NCI-H446 (cell line): Measurements from ENCODE around the gene ZG16.

Source experiments
- DNase-seq, 2 experiments: peaks; one replicate each; lab custom pipeline; 2025; lab: John Stamatoyannopoulos, UW

The ZG16 gene

DNA sequence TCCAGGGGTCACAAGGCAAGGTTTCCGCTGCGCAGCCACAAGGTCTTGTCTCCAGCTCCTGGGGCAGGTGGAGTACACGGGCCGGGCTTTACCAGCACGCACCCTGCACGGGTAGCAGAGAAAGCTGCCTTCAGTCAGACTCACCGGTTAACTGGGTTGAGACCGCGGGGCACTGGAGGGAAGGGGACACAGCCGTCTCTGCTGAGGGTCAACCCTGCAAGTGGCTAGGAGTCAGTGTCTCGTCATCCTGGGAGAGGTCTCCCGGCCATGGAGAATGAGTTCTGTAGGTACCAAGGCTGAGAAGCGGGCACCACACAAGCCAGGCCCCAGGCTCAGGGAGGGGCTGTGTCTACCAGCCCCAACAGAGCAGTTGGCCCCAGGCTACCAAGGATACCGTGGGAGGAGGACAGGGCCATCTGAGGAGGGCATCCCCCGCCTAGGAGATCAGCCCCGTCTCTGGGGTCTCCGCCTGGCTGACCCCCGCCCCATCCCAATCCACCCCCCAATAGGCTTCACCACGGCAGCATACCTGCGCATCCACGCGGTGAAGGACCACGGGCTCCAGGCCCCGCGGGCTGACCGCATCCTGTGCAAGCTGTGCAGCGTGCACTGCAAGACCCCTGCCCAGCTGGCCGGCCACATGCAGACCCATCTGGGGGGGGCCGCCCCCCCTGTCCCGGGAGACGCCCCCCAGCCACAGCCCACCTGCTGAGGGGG is 31.1 kb downstream of the ZG16 start:
- DNase-seq = no peak

DNA sequence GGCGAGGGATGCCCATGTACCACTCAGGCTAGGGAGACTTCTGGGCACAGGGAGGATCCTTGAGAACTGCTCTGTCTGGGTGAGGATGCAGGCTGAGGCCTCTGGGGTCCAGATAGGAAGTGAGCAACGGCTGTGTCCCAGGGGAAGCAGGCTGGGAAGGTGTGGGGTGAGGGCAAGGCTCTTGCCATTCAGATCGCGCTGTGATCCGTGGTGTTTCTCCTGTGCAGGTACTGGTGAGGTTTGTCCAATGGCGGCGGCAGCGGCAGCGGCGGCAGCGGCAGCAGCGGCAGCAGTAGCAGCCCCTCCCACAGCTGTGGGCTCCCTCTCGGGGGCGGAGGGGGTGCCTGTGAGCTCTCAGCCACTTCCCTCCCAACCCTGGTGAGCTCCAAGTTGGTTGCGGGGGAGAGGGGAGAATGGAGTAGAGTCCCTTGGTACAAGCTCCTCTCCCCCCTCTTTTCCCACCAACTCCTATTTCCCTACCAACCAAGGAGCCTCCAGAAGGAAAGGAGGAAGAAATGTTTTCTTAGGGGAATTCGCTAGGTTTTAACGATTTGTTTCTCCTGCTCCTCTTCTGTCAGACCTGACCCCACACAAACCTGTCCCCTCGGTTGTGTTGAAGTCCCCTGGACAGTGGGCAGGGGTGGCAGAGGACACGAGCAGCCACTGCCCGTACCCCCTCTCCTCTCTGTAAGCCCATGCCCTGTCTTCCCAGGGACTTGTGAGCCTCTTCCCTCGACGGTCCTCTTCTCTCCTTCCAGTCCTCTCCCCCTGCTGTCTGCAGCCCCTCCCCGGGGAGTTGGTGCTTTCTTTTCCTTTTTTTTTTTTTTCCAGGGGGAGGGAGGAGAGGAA is 32.0 kb downstream of the ZG16 start:
- no peak for DNase-seq

DNA sequence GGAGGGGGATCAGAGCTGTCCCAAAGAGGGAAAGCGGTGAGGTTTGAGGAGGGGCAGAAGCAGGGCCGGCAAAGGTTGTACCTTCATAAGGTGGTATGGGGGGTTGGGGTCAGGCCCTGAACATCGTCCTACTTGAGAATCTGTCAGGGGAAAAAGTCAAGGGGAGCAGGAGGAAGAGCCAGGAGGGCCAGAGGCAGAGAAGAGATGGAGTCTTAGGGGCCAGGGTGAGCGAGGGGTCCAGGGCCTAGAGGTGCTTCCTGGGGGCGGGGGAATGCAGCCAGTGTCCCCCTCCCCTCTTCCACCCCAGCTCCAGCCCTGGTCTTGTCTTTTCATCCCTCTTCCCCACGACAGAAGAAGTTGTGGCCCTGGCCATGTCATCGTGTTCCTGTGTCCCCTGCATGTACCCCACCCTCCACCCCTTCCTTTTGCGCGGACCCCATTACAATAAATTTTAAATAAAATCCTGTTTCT is 32.7 kb downstream of the ZG16 start:
- DNase-seq = no peak

DNA sequence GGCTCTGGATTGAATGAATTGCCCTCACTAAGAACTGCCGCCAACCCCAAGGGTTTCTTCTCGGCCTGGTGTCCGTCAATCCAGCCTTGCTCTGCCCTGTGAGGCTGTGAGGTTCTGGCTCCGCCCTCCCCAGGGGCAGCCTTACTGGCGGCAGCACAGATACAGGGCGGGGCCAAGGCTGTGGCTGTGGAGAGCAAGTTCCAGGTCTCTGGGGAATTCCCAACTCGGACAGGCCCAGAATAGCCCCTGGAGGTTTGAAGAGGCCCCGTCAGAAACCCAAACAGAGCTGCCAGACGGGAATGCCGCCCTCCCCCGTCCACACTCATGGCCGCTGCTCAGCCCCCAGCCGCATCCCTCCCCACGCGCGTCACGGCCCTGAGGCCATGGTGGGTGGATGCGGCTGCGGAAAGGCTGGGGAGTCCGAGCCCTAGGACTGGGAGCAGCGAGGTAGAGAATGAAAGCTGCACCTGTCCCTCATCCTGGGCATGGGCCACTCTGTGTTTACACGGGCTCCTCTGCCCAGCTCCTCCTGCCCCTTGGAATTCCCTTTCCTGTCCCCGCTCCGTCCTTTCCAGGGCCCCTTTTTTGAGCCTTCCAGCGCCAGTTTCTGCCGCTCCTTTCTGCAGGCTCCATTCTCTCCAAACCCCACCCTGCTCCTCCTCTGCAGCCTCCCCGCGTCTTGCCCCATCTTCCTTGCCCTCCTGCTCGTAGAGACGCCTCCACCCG is 33.3 kb downstream of the ZG16 start:
- peak; percentile 74 to 92 for DNase-seq

DNA sequence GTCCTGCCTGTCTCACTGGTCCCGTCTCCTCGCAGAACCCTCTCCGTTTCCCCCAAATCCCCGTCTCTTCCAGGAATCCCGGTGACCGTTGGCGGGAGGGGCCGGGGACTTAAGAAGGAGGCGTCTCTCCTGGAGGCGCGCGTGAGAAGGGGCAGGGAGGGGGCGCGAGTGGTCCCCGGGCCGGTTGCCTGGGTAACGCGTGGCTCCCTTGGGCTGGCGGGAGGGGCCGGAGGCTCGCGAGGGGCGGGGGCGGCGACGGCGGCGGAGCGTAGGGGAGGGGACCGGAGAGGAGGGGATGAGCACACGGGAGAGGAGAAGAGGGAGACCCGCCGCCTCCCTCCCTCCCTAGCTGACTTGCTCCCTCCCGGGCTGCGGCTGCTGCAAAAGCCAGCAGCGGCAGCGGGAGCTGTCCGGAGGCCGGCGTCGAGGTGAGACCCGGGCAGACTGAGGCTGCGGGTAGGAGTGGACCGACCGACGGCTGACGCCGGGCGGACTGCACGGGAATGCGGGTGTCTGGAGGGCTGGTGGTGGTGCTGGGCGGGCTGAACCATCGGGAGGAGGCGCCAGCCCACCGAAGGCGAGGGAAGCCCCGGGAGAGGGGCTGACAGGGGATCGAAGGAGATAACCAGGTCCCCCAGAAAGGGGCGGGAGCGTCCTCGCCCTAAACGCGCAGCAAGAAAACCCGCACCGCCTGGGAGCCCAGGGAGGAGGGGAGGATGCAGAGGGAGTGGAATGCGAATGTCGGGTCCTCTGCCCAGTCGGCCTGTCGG is 34.0 kb downstream of the ZG16 start, which contains the start of gene PRRT2:
Gene PRRT2, plus strand, starts transcription at position 298 of the 770 bp plus-strand sequence. CDS start 862 bp downstream, outside the sequence.
- DNase-seq = peak; percentile 38 to 66

DNA sequence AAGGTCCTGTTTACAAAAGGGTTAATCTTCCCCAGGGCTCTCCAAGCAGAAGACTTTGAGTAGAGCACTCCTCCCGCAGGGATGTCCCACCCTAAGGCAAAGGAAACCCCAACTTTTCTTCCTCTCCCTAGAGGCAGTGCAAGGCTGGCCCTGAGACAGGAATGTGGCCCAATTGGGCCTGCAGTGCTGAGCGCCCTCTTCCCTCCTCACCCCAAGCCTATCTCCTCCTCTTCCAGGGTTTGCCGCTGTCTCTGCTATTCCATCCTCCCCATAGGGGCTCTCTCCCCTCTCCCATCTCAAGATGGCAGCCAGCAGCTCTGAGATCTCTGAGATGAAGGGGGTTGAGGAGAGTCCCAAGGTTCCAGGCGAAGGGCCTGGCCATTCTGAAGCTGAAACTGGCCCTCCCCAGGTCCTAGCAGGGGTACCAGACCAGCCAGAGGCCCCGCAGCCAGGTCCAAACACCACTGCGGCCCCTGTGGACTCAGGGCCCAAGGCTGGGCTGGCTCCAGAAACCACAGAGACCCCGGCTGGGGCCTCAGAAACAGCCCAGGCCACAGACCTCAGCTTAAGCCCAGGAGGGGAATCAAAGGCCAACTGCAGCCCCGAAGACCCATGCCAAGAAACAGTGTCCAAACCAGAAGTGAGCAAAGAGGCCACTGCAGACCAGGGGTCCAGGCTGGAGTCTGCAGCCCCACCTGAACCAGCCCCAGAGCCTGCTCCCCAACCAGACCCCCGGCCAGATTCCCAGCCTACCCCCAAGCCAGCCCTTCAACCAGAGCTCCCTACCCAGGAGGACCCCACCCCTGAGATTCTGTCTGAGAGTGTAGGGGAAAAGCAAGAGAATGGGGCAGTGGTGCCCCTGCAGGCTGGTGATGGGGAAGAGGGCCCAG is 34.9 kb downstream of the ZG16 start:
- DNase-seq = no peak

DNA sequence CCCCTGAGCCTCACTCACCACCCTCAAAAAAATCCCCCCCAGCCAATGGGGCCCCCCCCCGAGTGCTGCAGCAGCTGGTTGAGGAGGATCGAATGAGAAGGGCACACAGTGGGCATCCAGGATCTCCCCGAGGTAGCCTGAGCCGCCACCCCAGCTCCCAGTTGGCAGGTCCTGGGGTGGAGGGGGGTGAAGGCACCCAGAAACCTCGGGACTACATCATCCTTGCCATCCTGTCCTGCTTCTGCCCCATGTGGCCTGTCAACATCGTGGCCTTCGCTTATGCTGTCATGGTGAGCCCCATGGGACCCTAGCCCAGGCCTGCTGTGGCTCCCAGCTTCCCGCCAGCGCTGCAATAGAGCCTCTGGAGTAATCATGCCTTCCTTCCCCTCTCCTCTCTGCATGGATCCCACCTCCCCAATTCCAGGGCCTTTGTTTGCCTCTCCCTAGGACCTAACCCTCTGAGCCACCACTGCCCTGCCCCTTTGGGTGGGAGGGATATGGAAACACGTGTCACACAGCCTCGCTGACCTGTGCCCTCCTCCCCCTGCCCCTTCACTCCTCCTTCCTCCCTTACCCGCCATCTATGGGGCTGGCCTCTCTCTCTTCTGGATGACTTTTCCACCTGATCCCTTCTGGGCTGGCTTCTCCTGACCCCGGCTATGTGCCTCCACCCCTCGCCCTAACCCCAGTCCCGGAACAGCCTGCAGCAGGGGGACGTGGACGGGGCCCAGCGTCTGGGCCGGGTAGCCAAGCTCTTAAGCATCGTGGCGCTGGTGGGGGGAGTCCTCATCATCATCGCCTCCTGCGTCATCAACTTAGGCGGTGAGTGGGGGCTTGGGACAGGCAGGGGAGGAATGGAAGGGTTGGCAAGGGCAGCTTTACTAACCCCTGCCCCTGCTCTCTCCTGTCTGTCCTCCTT is 35.8 kb downstream of the ZG16 start:
- DNase-seq = no peak

DNA sequence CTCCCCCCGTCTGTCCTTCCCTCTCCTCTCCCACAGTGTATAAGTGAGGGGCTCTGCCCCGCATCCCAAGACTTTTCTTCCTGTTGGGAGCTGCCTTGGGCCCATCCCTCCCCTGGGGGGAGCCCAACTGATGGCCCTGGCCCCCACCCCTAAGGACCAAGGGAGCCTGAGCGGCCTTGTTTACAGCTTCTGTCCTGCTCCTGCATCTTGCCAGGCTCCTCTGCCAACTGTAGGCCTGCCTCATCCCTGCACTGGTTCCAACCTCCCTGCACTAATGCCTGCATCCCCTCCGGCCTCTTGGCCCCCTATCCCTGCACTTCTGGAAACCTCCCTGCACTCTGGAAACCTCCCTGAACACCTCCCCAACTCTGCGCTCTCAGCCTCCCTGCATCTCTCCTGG is 36.5 kb downstream of the ZG16 start:
- no peak for DNase-seq

DNA sequence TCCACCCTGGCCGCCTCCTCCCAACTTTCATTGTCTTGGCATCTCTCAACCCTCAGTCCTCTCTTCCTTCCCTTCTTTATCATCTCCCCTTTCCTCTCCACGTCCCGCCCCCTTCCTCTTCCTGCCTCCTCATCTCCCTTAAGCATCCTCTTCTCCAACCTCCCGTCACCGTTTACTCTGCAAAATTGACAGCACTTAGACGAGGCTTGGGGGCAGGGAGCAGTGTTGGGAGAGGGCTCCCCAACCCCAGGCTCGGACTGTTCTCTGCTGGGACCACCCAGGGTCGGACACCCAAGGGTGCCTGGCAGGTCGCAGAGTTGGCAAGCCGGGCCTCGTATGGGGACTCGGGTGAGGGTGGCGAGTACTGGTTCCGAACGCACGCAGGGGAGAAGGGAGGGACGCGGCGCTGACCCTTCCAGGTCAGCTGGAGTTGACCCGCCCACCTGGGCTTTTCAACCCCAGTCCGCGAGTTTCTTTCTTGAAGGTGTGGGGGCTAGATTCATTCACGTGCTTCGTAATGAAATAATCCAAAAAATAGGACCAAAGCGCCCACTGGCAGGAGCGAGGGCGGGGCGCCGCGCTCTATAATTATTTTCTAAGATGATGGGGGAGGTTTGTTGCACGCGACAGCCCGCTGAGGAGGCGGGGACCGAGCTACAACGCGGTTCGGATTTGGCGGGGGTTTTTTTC is 37.1 kb downstream of the ZG16 start:
- DNase-seq = peak in 1 of 2 experiments; percentile 50

DNA sequence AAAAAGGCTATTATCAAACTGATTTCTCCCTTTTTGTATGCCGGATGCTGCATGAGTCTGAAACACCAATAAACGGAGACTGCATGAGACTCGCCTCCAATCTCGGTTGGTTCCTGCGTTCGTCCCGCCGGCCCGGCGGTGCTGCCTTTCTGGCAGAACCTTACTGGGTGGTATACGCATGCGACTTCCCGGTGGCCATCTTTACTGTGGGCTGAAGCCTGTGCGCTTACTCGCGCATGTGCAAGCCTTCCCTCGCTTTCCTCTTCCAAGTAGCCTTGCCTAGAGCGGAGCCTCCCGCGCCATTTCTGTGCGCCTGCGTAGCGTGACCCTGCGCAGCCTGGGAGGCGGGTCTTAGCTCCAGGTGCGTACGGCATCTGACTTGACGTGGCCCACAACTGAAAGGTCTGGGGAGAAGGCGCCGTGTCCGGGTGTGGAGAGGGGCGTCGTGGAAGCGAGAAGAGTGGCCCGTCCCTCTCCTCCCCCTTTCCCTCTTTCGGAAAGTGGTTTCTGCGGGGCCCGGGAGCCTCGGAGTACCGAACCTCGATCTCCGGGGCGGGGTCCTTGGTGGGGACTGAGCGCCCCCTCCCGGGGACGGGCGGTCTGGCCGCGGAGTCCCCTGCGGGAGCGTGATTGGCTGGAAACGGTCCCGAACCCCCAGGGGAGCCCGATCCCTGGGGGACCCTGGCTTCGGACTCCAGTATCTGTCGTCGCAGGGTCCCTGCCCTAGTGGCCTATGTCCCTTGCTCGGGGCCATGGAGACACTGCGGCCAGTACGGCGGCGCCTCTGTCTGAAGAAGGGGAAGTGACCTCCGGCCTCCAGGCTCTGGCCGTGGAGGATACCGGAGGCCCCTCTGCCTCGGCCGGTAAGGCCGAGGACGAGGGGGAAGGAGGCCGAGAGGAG is 38.0 kb downstream of the ZG16 start, which contains the start of gene PAGR1:
Gene PAGR1, plus strand, starts transcription at position 360 of the 901 bp plus-strand sequence. Its CDS starts 374 bp downstream, at position 734.
- peak; percentile 96 to 99 for DNase-seq

DNA sequence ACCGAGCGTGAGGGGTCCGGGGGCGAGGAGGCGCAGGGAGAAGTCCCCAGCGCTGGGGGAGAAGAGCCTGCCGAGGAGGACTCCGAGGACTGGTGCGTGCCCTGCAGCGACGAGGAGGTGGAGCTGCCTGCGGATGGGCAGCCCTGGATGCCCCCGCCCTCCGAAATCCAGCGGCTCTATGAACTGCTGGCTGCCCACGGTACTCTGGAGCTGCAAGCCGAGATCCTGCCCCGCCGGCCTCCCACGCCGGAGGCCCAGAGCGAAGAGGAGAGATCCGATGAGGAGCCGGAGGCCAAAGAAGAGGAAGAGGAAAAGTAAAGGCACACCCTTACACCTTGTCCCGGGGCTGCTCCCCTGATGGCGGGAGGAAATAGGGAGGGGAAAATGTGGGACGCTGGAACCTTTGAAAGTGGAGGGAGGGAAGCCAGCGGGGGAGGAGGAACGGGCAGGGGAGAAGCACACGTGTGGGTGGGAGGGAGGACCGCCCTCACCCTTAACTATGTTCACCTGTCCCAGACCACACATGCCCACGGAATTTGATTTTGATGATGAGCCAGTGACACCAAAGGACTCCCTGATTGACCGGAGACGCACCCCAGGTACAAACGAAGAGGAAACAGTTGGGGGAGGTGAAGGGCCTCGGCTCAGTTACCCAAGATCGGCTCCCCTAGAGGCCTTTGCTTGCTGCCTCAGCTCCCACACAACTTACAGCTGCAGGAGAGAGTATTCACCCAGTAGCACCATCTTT is 38.8 kb downstream of the ZG16 start:
- DNase-seq = peak in 1 of 2 experiments; percentile 58

DNA sequence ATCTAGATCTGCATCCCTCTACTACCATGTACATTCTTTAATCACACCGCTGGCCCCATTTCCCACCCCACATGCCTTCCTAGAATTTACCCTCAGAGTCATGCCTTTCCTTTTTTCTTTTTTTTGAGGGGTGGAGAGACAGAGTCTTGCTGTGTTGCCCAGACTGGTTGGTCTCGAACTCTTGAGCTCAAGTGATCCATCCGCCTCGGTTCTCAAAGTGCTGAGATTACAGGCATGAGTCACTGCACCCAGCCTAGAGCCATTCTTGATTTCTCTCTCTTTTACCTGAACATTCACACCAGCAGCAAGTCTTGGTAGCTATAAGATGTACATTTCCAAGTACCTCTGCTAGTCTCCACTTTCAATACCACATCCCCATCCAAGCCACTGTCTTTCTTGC is 40.0 kb downstream of the ZG16 start:
- DNase-seq = no peak

DNA sequence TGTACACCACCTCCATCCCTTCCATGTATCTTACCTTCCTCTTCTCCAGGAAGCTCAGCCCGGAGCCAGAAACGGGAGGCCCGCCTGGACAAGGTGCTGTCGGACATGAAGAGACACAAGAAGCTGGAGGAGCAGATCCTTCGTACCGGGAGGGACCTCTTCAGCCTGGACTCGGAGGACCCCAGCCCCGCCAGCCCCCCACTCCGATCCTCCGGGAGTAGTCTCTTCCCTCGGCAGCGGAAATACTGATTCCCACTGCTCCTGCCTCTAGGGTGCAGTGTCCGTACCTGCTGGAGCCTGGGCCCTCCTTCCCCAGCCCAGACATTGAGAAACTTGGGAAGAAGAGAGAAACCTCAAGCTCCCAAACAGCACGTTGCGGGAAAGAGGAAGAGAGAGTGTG is 41.5 kb downstream of the ZG16 start:
- no peak for DNase-seq

DNA sequence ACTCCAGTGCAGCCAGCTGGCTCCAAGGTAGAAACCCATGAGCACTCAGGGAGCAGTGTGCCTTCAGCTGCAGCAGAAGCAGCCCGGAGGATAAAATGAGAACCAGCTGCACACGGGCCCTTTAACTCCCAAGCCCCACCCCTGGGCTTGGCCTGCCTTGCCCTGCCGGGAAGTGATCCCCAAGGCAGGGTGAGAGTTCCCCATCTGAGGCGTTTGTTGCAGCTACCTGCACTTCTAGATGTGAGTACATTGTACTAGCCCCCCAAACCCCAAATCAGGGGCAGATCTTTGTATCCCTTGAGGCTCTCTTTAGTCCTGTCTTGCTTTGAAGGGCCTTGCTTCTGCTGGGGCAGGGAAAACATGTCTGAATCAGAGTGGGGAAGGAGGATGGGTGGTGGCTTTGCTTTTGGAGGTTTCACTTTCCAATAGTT is 42.2 kb downstream of the ZG16 start, which contains the start of gene MVP:
Gene MVP, plus strand, starts transcription at position 192 of the 431 bp plus-strand sequence. CDS start 10,088 bp downstream, outside the sequence.
- DNase-seq = peak; percentile 38 to 67

DNA sequence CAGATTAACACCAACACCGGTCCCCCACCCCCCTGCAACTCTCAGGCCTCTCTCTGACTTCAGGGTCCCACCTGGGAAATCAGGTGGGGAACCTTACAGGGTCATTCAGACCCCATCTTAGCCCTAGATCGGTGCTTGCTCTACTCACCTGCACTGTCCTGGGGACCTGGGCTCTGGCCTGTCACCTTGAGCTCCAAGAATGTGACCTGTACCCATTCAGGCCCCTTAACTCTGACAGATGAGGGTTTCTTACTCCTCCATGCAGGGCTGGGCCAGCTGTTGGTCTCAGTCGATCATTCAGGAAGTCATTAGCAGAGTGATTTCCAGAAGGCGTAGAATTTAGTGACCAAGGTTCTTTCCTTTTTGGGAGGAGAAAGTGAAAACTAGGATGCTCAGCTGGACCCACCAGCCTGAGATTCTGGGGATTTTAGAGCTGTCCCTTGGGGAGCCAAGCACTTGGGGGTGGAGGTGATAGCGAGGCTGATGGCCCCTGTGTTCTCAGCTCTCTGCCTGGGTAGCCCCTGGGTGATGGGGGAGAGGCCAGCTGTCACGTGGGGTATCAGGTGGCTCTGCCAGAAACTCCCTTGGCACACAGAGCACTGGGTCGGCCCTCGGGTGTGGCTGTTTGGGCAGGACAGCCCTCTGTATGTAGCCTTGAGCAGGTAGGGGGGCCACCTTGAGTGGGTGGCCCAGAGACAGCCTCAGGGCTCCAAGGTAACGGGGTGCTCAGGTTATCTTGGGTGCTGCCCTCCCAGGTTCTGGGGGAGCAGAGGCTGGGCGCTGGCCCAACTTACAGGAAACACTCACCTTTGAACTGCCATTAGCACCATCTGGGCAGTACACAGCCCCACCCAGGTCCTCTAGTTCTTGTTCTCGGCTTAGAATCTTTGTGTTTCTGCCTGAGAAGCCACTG is 42.9 kb downstream of the ZG16 start:
- DNase-seq = peak in 1 of 2 experiments; percentile 55
